GM10248 (cell line): ENCODE measurements around the gene TPH2.

Experiments used
- CTCF ChIA-PET: fragments of 300-600 bp; sonication (Branson Sonifier 250); formaldehyde crosslinking; extraction: SDS; loops from one replicate; lab custom pipeline; 2021; ENCODE audit warnings: antibody characterized with exemption; lab: Yijun Ruan, JAX
- POLR2A ChIA-PET: fragments of 350-650 bp; sonication (Branson Sonifier 250); formaldehyde crosslinking; extraction: SDS; loops from one replicate; lab custom pipeline; 2020; ENCODE audit warnings: antibody characterized with exemption; lab: Yijun Ruan, JAX
- DNase-seq: peaks from one replicate; pipeline ENCODE4 v3.0.0; 2012; ENCODE audit errors: extremely low spot score
- CTCF ChIP-seq: IDR thresholded peaks from 2 replicates; pipeline ENCODE4 v1.5.1; 2012; ENCODE audit warnings: mild to moderate bottlenecking, low read depth; ENCODE audit errors: extremely low read depth, missing control alignments, control extremely low read depth

The TPH2 gene

GRCh38 chr12:71981149-71981548 lies 42.5 kb downstream of the TPH2 start:
- no peak for DNase-seq
- POLR2A ChIA-PET, result no interaction called here
- TF ChIP-seq CTCF, result no peak
- CTCF ChIA-PET, result interaction anchor here (1.0 to 1.2 kb wide), 3 partner anchors 10 to 36 kb away, joined by 3 read pairs; no protein-coding TSS in a partner anchor

DNA sequence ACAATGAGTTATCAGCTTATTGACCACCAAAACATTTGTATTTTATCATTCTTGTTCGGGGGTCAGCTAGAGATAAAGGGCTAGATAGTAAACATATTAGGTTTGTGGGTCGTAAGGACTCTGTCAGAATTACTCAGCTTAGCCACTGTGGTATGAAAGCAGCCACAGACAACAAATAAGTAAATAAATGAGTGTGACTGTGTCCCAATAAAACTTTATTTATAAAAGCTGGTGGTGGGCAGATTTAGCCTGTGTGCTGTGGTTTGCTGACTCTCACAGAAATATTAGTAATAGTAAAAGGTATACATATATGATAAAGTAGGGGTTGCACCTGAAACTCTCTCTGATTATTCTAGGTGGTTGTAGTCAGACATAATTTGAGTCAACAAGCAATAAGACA lies 56.1 kb downstream of the TPH2 start:
- TF ChIP-seq CTCF, result no peak
- POLR2A ChIA-PET, result no interaction called here
- CTCF ChIA-PET, result no interaction called here
- DNase-seq, result no peak

DNA sequence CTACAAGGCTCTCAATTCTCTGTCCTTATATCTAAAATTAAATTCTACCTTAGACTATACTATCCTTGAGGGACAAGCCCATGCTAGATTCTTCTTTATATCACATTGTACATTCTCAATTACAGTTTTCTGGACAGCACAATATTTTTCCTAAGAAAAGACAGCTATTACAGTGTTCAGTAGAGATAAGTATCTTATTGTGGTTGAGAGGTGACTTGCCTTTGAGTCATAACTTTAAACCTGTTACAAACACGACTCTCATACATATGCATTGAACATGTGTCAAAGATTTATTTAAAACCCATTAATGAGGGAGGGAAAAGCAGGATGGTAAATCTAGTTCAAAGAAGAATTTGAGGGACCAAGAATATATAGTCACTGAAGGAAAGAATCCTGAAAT lies 61.1 kb downstream of the TPH2 start:
- ChIA-PET POLR2A (no interaction called here), CTCF (no interaction called here)
- DNase-seq, result no peak
- TF ChIP-seq CTCF, result no peak

DNA sequence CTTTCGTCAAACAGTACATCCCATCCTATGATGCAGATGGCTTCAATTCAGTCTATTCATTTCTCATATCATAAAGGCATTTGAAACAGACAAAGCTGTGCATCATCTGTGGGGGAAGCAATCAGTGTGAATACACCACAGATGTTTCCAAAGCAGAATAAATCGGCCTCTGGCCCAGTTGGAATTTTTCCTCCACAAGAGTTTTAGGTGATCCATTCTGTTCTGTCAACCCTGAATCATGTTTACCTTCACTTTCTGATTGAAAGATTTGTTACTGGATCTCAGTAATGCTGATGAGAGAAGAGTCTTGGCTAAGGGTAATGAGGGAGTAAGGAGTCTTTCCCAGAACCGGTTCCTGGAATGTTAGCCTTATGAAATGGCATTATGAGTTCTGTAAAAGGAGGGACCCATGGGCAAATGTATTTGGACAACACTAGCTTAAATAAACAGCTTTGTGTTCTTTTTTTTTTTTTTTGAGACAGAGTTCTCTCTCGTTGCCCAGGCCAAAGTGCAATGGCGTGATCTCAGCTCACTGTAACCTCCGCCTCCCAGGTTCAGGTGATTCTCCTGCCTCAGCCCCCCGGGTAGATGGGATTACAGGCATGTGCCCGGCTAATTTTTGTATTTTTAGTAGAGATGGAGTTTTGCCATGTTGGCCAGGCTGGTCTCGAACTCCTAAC lies 62.5 kb downstream of the TPH2 start:
- DNase-seq, result no peak
- ChIA-PET CTCF (interaction anchor here (0.9 kb wide), 1 partner anchor 9 kb away, joined by 4 read pairs; no protein-coding TSS in a partner anchor), POLR2A (no interaction called here)
- no peak for TF ChIP-seq CTCF

DNA sequence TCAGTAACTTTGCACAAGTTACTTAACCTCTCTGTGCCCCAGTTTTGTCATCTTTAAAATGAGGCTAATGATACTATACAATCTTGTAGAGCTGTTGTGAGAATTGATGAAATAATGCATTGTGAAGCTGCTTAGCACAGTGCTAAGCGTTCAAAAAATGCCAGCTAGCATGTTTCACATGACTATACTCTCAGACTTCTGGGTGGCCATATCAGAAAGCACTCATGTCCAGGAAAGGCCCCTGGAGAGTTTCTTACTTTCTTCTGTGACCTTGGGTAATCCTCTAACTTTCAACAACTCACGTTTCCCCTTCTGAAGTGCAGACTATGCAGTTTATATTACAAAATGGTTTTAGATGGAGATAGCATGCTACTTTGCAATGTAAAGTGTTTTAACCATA lies 68.1 kb downstream of the TPH2 start:
- ChIA-PET CTCF (no interaction called here), POLR2A (no interaction called here)
- TF ChIP-seq CTCF, result no peak
- no peak for DNase-seq

GRCh38 chr12:72010356-72010755 lies 71.7 kb downstream of the TPH2 start:
- CTCF ChIA-PET, result interaction anchor here (1.2 to 1.8 kb wide), 3 partner anchors 9 to 18 kb away, joined by 3 to 7 read pairs (median 4); no protein-coding TSS in a partner anchor
- DNase-seq, result no peak
- TF ChIP-seq CTCF, result no peak
- POLR2A ChIA-PET, result no interaction called here

DNA sequence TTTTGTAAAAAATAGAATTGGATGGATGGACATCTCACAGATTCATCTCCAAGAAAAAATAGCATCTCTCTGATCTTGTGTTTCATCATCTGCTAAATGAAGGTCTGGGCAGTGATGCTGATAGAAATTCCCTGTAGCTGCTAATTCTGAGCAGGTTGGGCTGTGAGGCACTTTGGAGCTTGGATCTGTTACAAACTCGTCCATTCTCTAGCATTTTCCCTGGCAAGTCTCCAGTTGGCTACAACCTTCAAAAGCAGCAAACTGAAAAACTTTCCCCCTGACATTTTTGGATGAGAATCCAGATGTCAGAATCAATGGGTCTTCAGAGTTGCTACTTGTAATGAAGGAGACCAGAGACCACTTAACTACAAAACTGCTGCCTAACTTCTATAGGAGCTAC lies 72.7 kb downstream of the TPH2 start:
- ChIA-PET CTCF (interaction anchor here (1.5 to 1.8 kb wide), 2 partner anchors 9 to 17 kb away, joined by 3 to 4 read pairs; no protein-coding TSS in a partner anchor), POLR2A (no interaction called here)
- DNase-seq, result no peak
- TF ChIP-seq CTCF, result no peak
